ENCODE measurements around the gene ZBTB40. TPM values are rescaled to one million over a fixed set of nuclear protein-coding genes. Genes with fewer than 3 reads are reported as not detected.

The ZBTB40 gene
- total RNA-seq, 1 experiment from 2014 or later: 11.5 TPM

DNA sequence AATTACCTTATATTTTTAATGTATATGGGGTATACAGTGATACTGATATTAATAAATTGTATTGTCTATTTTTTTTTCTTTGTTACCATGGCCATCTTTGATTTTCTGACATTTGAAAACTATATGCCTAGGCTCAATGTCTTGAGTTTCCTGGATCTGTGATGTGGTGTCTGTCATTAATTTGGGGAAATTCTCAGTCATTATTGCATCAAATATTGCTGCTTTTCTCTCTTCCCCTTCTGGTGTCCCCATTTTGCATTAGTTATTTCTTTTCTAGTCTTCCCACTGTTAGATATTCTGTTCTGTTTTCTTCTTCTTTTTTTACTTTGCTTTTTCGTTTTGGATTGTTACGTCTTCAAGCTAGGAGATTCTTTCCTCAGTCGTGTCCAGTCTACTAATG, 33.8 kb downstream of the ZBTB40 start (continued):
- TF ChIP-seq, protein P1, sequence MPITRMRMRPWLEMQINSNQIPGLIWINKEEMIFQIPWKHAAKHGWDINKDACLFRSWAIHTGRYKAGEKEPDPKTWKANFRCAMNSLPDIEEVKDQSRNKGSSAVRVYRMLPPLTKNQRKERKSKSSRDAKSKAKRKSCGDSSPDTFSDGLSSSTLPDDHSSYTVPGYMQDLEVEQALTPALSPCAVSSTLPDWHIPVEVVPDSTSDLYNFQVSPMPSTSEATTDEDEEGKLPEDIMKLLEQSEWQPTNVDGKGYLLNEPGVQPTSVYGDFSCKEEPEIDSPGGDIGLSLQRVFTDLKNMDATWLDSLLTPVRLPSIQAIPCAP (CRISPR knock-in tag; IDR thresholded peaks at IDR 0.05): no peak
- no peak for TF ChIP-seq MXD4 (CRISPR knock-in tag; IDR thresholded peaks at IDR 0.05; ENCODE audit: borderline replicate concordance)
- TF ChIP-seq, protein P2, sequence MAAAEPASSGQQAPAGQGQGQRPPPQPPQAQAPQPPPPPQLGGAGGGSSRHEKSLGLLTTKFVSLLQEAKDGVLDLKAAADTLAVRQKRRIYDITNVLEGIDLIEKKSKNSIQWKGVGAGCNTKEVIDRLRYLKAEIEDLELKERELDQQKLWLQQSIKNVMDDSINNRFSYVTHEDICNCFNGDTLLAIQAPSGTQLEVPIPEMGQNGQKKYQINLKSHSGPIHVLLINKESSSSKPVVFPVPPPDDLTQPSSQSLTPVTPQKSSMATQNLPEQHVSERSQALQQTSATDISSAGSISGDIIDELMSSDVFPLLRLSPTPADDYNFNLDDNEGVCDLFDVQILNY (CRISPR knock-in tag; IDR thresholded peaks at IDR 0.05): no peak
- no peak for TF ChIP-seq SP1 (CRISPR knock-in tag; conservative IDR thresholded peaks at IDR 0.05)
- TF ChIP-seq, protein P3, sequence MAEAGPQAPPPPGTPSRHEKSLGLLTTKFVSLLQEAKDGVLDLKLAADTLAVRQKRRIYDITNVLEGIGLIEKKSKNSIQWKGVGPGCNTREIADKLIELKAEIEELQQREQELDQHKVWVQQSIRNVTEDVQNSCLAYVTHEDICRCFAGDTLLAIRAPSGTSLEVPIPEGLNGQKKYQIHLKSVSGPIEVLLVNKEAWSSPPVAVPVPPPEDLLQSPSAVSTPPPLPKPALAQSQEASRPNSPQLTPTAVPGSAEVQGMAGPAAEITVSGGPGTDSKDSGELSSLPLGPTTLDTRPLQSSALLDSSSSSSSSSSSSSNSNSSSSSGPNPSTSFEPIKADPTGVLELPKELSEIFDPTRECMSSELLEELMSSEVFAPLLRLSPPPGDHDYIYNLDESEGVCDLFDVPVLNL (CRISPR knock-in tag; IDR thresholded peaks at IDR 0.05; ENCODE audit: borderline replicate concordance, low read depth): no peak
- no peak for TF ChIP-seq ESRRA (CRISPR knock-in tag; IDR thresholded peaks at IDR 0.05; ENCODE audit: borderline replicate concordance)

DNA sequence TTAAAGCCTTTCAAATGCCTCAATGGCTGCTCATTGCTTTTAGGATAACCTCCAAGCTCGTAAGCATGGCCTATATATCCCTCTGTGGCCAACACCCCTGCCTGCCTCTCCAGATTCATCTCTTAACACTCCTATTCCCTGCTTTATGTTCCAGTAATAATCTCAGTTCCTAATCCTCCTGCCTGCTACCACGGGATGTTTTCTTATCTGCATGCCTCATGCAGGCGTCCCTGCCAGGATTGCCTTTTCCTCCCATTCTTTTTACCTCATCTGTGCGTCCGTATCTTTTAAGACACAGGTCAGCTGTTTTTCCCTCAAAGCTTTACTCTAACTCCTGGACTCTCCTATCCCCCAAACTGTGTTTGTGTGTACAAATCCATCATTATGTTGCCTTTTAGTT, 36.1 kb downstream of the ZBTB40 start:
- no peak for ATAC-seq
- H3K4me3 Mint-ChIP-seq: no peak overlapping the region

More for the DNA sequence above, 36.1 kb downstream of the ZBTB40 start:
- TF ChIP-seq, protein P4, sequence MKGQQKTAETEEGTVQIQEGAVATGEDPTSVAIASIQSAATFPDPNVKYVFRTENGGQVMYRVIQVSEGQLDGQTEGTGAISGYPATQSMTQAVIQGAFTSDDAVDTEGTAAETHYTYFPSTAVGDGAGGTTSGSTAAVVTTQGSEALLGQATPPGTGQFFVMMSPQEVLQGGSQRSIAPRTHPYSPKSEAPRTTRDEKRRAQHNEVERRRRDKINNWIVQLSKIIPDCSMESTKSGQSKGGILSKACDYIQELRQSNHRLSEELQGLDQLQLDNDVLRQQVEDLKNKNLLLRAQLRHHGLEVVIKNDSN (CRISPR knock-in tag; IDR thresholded peaks at IDR 0.05): no peak
- TF ChIP-seq IRF2 (CRISPR knock-in tag; IDR thresholded peaks at IDR 0.05; ENCODE audit: borderline replicate concordance, low read depth) (no peak), ZNF121 (CRISPR knock-in tag; IDR thresholded peaks at IDR 0.05) (no peak), ETV6 (CRISPR knock-in tag; IDR thresholded peaks at IDR 0.05) (no peak), NFYB (CRISPR knock-in tag; conservative IDR thresholded peaks at IDR 0.05; ENCODE audit: low read depth) (no peak), MXD4 (CRISPR knock-in tag; IDR thresholded peaks at IDR 0.05; ENCODE audit: borderline replicate concordance) (no peak), ZNF232 (CRISPR knock-in tag; IDR thresholded peaks at IDR 0.05) (no peak), NR3C1 (CRISPR knock-in tag; conservative IDR thresholded peaks at IDR 0.05; ENCODE audit: low read depth) (no peak), HMGA2 (CRISPR knock-in tag; IDR thresholded peaks at IDR 0.05) (no peak), TCF7 (CRISPR knock-in tag; IDR thresholded peaks at IDR 0.05; ENCODE audit: low read depth) (no peak), SMAD3 (CRISPR knock-in tag; IDR thresholded peaks at IDR 0.05; ENCODE audit: borderline replicate concordance) (no peak), ZNF263 (CRISPR knock-in tag; IDR thresholded peaks at IDR 0.05; ENCODE audit: low read depth) (no peak), NFATC4 (CRISPR knock-in tag; IDR thresholded peaks at IDR 0.05) (no peak)
- TF ChIP-seq, protein P5, sequence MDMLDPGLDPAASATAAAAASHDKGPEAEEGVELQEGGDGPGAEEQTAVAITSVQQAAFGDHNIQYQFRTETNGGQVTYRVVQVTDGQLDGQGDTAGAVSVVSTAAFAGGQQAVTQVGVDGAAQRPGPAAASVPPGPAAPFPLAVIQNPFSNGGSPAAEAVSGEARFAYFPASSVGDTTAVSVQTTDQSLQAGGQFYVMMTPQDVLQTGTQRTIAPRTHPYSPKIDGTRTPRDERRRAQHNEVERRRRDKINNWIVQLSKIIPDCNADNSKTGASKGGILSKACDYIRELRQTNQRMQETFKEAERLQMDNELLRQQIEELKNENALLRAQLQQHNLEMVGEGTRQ (CRISPR knock-in tag; IDR thresholded peaks at IDR 0.05): no peak
- TF ChIP-seq, protein P6, sequence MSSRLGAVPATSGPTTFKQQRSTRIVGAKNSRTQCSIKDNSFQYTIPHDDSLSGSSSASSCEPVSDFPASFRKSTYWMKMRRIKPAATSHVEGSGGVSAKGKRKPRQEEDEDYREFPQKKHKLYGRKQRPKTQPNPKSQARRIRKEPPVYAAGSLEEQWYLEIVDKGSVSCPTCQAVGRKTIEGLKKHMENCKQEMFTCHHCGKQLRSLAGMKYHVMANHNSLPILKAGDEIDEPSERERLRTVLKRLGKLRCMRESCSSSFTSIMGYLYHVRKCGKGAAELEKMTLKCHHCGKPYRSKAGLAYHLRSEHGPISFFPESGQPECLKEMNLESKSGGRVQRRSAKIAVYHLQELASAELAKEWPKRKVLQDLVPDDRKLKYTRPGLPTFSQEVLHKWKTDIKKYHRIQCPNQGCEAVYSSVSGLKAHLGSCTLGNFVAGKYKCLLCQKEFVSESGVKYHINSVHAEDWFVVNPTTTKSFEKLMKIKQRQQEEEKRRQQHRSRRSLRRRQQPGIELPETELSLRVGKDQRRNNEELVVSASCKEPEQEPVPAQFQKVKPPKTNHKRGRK (CRISPR knock-in tag; IDR thresholded peaks at IDR 0.05; ENCODE audit: borderline replicate concordance): no peak
- TF ChIP-seq, protein P7, sequence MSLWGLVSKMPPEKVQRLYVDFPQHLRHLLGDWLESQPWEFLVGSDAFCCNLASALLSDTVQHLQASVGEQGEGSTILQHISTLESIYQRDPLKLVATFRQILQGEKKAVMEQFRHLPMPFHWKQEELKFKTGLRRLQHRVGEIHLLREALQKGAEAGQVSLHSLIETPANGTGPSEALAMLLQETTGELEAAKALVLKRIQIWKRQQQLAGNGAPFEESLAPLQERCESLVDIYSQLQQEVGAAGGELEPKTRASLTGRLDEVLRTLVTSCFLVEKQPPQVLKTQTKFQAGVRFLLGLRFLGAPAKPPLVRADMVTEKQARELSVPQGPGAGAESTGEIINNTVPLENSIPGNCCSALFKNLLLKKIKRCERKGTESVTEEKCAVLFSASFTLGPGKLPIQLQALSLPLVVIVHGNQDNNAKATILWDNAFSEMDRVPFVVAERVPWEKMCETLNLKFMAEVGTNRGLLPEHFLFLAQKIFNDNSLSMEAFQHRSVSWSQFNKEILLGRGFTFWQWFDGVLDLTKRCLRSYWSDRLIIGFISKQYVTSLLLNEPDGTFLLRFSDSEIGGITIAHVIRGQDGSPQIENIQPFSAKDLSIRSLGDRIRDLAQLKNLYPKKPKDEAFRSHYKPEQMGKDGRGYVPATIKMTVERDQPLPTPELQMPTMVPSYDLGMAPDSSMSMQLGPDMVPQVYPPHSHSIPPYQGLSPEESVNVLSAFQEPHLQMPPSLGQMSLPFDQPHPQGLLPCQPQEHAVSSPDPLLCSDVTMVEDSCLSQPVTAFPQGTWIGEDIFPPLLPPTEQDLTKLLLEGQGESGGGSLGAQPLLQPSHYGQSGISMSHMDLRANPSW (CRISPR knock-in tag; conservative IDR thresholded peaks at IDR 0.05; ENCODE audit: low read depth): no peak
- TF ChIP-seq, protein P8, sequence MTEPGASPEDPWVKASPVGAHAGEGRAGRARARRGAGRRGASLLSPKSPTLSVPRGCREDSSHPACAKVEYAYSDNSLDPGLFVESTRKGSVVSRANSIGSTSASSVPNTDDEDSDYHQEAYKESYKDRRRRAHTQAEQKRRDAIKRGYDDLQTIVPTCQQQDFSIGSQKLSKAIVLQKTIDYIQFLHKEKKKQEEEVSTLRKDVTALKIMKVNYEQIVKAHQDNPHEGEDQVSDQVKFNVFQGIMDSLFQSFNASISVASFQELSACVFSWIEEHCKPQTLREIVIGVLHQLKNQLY (CRISPR knock-in tag; IDR thresholded peaks at IDR 0.05): no peak
- TF ChIP-seq, protein P9, sequence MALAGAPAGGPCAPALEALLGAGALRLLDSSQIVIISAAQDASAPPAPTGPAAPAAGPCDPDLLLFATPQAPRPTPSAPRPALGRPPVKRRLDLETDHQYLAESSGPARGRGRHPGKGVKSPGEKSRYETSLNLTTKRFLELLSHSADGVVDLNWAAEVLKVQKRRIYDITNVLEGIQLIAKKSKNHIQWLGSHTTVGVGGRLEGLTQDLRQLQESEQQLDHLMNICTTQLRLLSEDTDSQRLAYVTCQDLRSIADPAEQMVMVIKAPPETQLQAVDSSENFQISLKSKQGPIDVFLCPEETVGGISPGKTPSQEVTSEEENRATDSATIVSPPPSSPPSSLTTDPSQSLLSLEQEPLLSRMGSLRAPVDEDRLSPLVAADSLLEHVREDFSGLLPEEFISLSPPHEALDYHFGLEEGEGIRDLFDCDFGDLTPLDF (CRISPR knock-in tag; IDR thresholded peaks at IDR 0.05): no peak
- H3K27ac Mint-ChIP-seq: no peak overlapping the region
- H3K27me3 Mint-ChIP-seq (ENCODE audit: low read depth): no peaks in the 10 kb centered on the region
- H3K9me3 Mint-ChIP-seq: peaks cover 22% of the 10 kb centered on the region
- DNase-seq (ENCODE audit: low spot score): no peak
- H3K4me1 Mint-ChIP-seq: peaks cover 16% of the 10 kb centered on the region
- H3K36me3 Mint-ChIP-seq: peaks cover 15% of the 10 kb centered on the region
- ChIA-PET CTCF (no interaction called here), POLR2A (no interaction called here)
